MG63 (cell line): ENCODE data around the gene SLC25A22. TPM values are rescaled to one million over a fixed set of nuclear protein-coding genes. Genes with fewer than 3 reads are reported as not detected.

Source experiments
- DNase-seq: peaks from one replicate; pipeline ENCODE4 v3.0.0-alpha.2; 2020
- H3K27me3 ChIP-seq: fragments of 250-450 bp; sonication (Bioruptor Pico); 2 replicates; pipeline ENCODE4 v1.5.1; 2020; ENCODE audit warnings: mild to moderate bottlenecking, moderate library complexity
- H3K36me3 ChIP-seq: fragments of 250-450 bp; sonication (Bioruptor Pico); 2 replicates; pipeline ENCODE4 v1.5.1; 2020; ENCODE audit warnings: mild to moderate bottlenecking, moderate library complexity
- H3K4me3 ChIP-seq: fragments of 250-450 bp; sonication (Bioruptor Pico); 2 replicates; pipeline ENCODE4 v1.5.1; 2020; ENCODE audit warnings: mild to moderate bottlenecking, moderate library complexity
- H3K9me3 ChIP-seq: fragments of 250-450 bp; sonication (Bioruptor Pico); 2 replicates; pipeline ENCODE4 v1.5.1; 2020; ENCODE audit warnings: mild to moderate bottlenecking, moderate library complexity
- total RNA-seq: library from RNA; depleted of rRNA; stranded (reverse); fragments of >200 nt; shearing (Covaris generic); gene quantifications from 2 replicates; pipeline ENCODE4 v1.2.3, GENCODE V29; 2014; ENCODE audit warnings: low replicate concordance

Gene SLC25A22
- total RNA-seq, 1 experiment from 2014 or later: 31.3 TPM

GRCh38 chr11:837189-837989, 39.3 kb upstream of the SLC25A22 start:
- no peaks in the 10 kb centered on the region for H3K9me3 ChIP-seq
- peaks cover 75% of the 10 kb centered on the region for H3K36me3 ChIP-seq

DNA sequence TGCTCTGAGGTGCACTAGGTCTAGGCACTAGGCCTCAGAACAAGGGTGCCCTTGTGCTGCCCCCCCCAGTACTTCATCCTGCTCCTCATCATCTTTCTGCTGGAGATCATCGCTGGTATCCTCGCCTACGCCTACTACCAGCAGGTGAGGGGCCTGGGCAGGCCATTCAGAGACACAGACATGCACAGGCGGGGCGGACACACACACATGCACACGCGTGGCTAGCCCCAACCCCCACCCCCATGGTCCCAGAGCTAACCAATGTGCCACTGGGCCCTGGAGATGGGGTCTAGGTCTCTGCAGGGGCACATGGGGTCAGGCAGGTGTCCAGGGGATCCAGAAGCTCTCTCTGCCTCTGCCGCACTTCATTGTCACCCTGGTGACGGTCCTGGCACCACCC, 38.6 kb upstream of the SLC25A22 start:
- Histone ChIP-seq H3K27me3 (no peaks in the 10 kb centered on the region), H3K4me3 (no peak overlapping the region), H3K36me3 (peaks cover 71% of the 10 kb centered on the region), H3K9me3 (no peaks in the 10 kb centered on the region)
- DNase-seq: no peak

More at GRCh38 chr11:837189-837989, 39.3 kb upstream of the SLC25A22 start:
- DNase-seq: no peak
- Histone ChIP-seq H3K27me3 (no peaks in the 10 kb centered on the region), H3K4me3 (no peak overlapping the region)

- Histone ChIP-seq H3K27me3 (no peaks in the 10 kb centered on the region), H3K4me3 (no peak overlapping the region), H3K36me3 (peaks cover 67% of the 10 kb centered on the region), H3K9me3 (no peaks in the 10 kb centered on the region)
- DNase-seq: no peak
These were observed 38.2 kb upstream of the SLC25A22 start for GRCh38 chr11:836274-836673.

GRCh38 chr11:834371-835316, 36.6 kb upstream of the SLC25A22 start:
- Histone ChIP-seq H3K4me3 (peak overlapping the region; percentile 69), H3K9me3 (no peaks in the 10 kb centered on the region), H3K27me3 (no peaks in the 10 kb centered on the region), H3K36me3 (peaks cover 51% of the 10 kb centered on the region)
- peak; percentile 99 for DNase-seq

DNA sequence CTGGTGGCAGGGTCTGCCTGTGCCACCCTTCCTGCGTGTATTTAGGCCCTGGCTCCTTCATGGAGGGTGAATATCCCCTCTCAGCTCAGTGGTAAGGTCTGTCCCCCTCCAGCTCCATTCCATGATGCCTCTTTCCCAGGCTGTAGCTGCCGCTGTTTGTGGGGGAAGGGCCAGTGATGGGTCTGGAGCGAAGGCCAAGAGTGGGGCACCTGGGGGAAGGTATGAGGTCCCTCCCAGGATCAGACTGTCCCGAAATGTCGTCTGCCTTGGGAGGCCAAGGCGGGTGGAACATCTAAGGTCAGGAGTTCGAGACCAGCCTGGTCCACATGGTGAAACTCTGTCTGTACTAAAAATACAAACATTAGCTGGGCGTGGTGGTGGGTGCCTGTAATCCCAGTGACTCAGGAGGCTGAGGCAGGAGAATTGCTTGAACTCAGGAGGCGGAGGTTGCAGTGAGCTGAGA, 35.8 kb upstream of the SLC25A22 start:
- peak overlapping the region; percentile 69 for H3K4me3 ChIP-seq
- no peaks in the 10 kb centered on the region for H3K9me3 ChIP-seq
- H3K36me3 ChIP-seq: peaks cover 43% of the 10 kb centered on the region
- DNase-seq: peak; percentile 73
- no peaks in the 10 kb centered on the region for H3K27me3 ChIP-seq

GRCh38 chr11:833114-833791, 35.2 kb upstream of the SLC25A22 start:
- H3K27me3 ChIP-seq: no peaks in the 10 kb centered on the region
- DNase-seq: peak; percentile 73
- H3K36me3 ChIP-seq: peaks cover 38% of the 10 kb centered on the region
- H3K4me3 ChIP-seq: peak overlapping the region; percentile 69
- no peaks in the 10 kb centered on the region for H3K9me3 ChIP-seq

GRCh38 chr11:832529-833113, 34.5 kb upstream of the SLC25A22 start, which contains the start of gene CD151:
TSS of gene CD151 (plus strand) at chr11:832952. CDS start at chr11:836070, 3,118 bp downstream.
- H3K27me3 ChIP-seq: no peaks in the 10 kb centered on the region
- peak; percentile 91 for DNase-seq
- no peaks in the 10 kb centered on the region for H3K9me3 ChIP-seq
- peaks cover 32% of the 10 kb centered on the region for H3K36me3 ChIP-seq
- peak within 1 kb of the TSS; percentile 69 for H3K4me3 ChIP-seq

DNA sequence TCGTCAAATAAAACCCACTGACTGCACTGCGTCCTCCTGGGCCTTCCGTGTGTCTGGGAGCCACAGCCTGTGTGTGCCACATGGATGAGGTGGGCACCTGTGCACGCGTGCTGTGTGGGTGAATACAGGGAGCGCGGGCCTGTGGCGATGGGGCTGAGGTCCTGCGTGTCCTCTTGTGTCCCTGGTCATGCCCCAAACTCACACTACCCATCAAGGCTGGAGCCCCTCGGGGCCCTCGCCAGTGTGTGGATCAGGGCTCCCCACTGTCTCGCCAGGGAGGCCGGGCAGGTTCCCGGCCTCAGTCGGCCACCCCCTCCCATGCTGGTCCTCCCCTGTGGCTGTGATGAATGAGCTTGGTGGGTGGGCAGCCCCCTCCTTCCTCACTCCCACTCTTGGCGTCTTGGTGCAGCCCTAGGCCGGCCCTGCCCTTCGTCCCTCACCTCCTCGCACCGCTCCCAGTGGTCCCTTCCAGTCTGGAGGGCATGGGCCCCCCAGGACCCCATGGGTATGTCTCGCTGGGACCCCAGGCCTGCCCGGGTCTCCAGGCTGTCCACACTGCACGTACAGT, 34.0 kb upstream of the SLC25A22 start:
- DNase-seq: no peak
- H3K9me3 ChIP-seq: no peaks in the 10 kb centered on the region
- H3K4me3 ChIP-seq: peak overlapping the region; percentile 64
- no peaks in the 10 kb centered on the region for H3K27me3 ChIP-seq
- peaks cover 27% of the 10 kb centered on the region for H3K36me3 ChIP-seq

DNA sequence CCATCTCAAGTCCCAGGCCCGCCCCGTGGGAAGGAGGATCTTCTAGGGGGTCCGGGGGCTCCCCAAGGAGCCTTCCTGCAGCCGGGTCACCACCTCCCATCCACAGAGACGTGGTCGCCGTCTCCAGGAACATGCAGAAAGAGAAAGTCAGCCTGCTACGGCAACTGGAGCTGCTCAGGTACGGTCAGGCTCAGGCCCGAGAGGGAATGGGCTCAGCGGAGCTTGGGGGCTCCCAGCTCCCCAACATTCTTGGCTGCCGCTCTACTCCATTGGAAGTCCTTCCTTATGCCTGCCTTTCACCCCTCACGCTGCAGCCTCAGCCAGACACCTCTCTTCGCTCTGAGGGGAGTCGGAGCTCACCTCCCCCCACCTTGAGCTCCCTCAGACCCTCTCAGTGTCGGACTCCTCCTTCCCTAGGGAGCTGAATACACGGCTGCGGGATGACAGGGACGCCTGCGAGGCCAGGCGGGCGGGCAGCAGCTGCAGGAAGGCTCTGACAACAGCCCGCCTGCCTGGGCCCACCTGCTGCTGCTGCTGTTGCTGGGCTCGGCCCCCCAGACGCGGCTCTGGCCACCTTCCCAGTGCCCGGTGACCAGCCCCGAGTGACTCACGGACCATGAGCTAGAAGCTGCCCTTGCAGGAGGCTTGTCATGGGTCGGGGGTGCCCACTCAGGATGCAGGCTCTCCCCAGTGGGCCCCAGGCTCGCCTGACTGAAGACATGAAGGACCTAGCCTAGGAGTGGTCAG, 33.2 kb upstream of the SLC25A22 start:
- H3K36me3 ChIP-seq: peaks cover 19% of the 10 kb centered on the region
- H3K9me3 ChIP-seq: no peaks in the 10 kb centered on the region
- DNase-seq: peak; percentile 85
- no peak overlapping the region; the same call in 1 of the 2 replicates for H3K4me3 ChIP-seq
- H3K27me3 ChIP-seq: no peaks in the 10 kb centered on the region

DNA sequence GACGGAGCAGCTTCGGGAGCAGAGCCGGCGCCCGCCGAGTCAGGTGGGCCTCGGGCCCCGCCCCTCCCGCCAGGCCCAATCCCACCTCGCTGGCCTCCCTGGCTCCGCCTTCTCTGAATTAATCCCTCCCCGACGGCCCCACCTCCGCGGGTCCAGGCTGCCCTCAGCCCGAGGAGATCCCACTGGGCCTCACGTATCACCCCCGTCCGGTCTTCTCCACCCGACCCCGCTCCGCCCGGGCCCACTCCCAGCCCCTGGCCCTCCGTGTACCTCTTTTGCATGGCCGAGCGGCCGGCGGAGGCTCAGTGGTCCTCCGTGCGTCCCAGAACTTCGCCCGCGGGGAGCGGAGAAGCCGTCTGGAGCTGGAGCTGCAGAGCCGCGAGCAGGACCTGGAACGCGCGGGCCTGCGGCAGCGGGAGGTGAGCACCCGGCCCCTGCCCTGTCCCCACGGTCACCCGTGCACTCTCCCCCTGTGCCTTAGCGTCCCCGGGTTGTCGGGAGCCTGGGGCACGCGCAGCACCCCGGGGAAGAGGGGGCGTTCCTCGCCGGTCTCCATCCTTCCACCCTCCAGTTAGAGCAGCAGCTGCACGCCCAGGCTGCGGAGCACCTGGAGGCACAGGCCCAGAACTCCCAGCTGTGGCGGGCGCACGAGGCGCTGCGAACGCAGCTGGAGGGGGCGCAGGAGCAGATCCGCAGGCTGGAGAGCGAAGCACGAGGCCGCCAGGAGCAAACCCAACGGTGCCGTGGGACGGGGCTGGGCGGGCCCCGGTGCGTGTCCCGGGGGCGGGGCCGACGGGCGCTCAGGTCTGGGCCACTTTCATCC, 32.4 kb upstream of the SLC25A22 start:
- no peak overlapping the region for H3K4me3 ChIP-seq
- no peaks in the 10 kb centered on the region for H3K27me3 ChIP-seq
- DNase-seq: no peak

GRCh38 chr11:829847-830294, 31.8 kb upstream of the SLC25A22 start:
- Histone ChIP-seq H3K9me3 (no peaks in the 10 kb centered on the region), H3K36me3 (peaks cover 18% of the 10 kb centered on the region), H3K27me3 (no peaks in the 10 kb centered on the region), H3K4me3 (no peak overlapping the region)
- DNase-seq: no peak

More for the DNA sequence above, 32.4 kb upstream of the SLC25A22 start:
- Histone ChIP-seq H3K9me3 (no peaks in the 10 kb centered on the region), H3K36me3 (peaks cover 13% of the 10 kb centered on the region)

- Histone ChIP-seq H3K9me3 (no peaks in the 10 kb centered on the region), H3K4me3 (no peak overlapping the region), H3K27me3 (no peaks in the 10 kb centered on the region), H3K36me3 (peaks cover 15% of the 10 kb centered on the region)
- peak; percentile 71 for DNase-seq
These were observed 31.2 kb upstream of the SLC25A22 start for GRCh38 chr11:829176-829846.

- Histone ChIP-seq H3K27me3 (no peaks in the 10 kb centered on the region), H3K9me3 (no peaks in the 10 kb centered on the region), H3K4me3 (no peak overlapping the region), H3K36me3 (peaks cover 14% of the 10 kb centered on the region)
- DNase-seq: no peak
These were observed 30.6 kb upstream of the SLC25A22 start for GRCh38 chr11:828506-829175.

GRCh38 chr11:827897-828192, 29.8 kb upstream of the SLC25A22 start, which contains the start of gene CRACR2B:
TSS of gene CRACR2B (plus strand) at chr11:827919. CDS start at chr11:828608, 689 bp downstream.
- DNase-seq: no peak
- H3K36me3 ChIP-seq: peaks cover 19% of the 10 kb centered on the region
- H3K4me3 ChIP-seq: no peak within 1 kb of the TSS
- H3K27me3 ChIP-seq: no peaks in the 10 kb centered on the region
- H3K9me3 ChIP-seq: no peaks in the 10 kb centered on the region
